D721Med (cell line): ENCODE data around the gene TPCN1.

Experiments used
- DNase-seq: peaks from one replicate; pipeline ENCODE4 v3.0.0; 2011; ENCODE audit warnings: low spot score; ENCODE audit not compliant: insufficient read length
- FAIRE-seq: peaks from 2 replicates; lab custom pipeline; 2011; peaks lifted over from hg19 to GRCh38; lab: Jason Lieb, UNC
- CTCF ChIP-seq: IDR thresholded peaks from 2 replicates; pipeline ENCODE4 v1.5.1; 2012; ENCODE audit warnings: mild to moderate bottlenecking, control low read depth; ENCODE audit not compliant: insufficient read depth; ENCODE audit errors: missing control alignments

The TPCN1 gene

GRCh38 chr12:113237748-113238147 lies 16.5 kb downstream of the TPCN1 start:
- TF ChIP-seq CTCF: no peak

GRCh38 chr12:113238309-113238708 lies 17.0 kb downstream of the TPCN1 start:
- DNase-seq (no peak), FAIRE-seq (no peak)
- no peak for TF ChIP-seq CTCF

More at GRCh38 chr12:113237748-113238147, 16.5 kb downstream of the TPCN1 start:
- FAIRE-seq (no peak), DNase-seq (no peak)

DNA sequence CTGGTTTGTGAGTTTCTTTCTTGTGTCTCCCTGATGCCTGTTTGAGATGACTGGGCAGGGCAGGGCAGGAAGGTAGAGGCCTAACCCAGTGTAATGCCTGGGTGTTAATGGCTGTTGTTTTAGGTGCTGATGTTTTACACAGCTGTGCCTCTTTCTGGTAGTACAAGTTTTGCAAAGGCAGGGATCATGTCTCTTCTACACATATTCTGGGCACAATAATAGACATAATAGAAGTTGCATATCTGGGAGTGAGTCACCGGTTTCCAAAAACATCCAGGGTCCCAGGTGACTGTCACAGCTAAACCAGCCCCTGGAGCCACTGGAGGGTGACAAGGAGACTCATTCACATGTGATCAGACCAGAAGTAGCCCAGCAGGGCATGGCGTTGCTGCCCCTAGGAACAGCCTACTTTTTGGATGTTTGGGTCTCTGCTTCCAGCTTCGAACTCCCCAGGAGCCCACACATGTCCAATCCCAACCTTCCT lies 18.1 kb downstream of the TPCN1 start:
- no peak for DNase-seq
- FAIRE-seq: no peak
- no peak for TF ChIP-seq CTCF

DNA sequence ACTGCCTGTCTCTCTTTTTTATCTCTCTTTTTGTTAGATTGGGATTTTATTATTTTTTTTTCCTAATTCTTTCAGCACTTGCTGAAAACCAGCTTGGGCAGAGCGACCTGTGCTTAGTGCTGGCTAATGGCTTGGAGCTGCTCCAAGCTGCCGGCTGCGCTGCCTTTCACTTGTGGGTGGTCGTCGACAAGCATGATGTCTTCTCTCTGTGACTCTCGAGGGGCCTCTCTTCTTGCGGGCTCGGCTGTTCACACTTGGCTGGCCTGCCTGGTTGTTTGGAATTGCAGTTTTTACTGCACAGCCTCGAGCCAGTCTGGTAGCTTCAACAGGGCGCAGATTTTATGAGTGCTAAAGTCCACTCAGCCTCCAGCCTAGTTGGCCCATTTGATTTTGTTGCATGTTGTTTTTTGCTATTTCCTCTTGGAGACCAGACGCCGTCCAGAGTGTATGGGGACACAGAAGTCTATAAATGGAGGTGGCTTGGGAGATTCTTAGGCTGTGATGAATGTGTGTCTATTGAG lies 18.6 kb downstream of the TPCN1 start:
- no peak for TF ChIP-seq CTCF
- DNase-seq (no peak), FAIRE-seq (no peak)

GRCh38 chr12:113240395-113240794 lies 19.1 kb downstream of the TPCN1 start:
- DNase-seq: no peak
- no peak for FAIRE-seq
- no peak for TF ChIP-seq CTCF

GRCh38 chr12:113241191-113242025 lies 20.1 kb downstream of the TPCN1 start:
- no peak for DNase-seq
- TF ChIP-seq CTCF: no peak
- no peak for FAIRE-seq

GRCh38 chr12:113242026-113242418 lies 20.8 kb downstream of the TPCN1 start:
- no peak for DNase-seq
- FAIRE-seq: no peak
- no peak for TF ChIP-seq CTCF
